HL-60/S4 treated with phorbol 12-myristate 13-acetate at 8.2 ng/mL for 4 days and 3 days (cell line): ENCODE data around the gene DDIT3.

ENCODE experiments used
- in situ Hi-C: fragments of 300-500 bp; cut with MboI; formaldehyde crosslinking; loops from 2 replicates; pipeline ENCODE4 v1.15.0; 2022; ENCODE audit warnings: low sequenced_read_pairs

Gene DDIT3

GRCh38 chr12:57470970-57471656, 49.2 kb downstream of the DDIT3 start:
- in situ Hi-C loops: loop anchor here (25.0 kb wide), 1 partner anchor 384 kb away; the partner anchor contains the start of genes NAB2 and NEMP1

GRCh38 chr12:57470286-57470969, 49.9 kb downstream of the DDIT3 start:
- in situ Hi-C loops: loop anchor here (25.0 kb wide), 1 partner anchor 383 kb away; the partner anchor contains the start of genes NAB2 and NEMP1

- in situ Hi-C loops: loop anchor here (25.0 kb wide), 1 partner anchor 382 kb away; the partner anchor contains the start of genes NAB2 and NEMP1
Measured at GRCh38 chr12:57469296-57470164, 50.8 kb downstream of the DDIT3 start.

- in situ Hi-C loops: loop anchor here (25.0 kb wide), 1 partner anchor 381 kb away; the partner anchor contains the start of genes NAB2 and NEMP1
Measured at GRCh38 chr12:57467915-57468314, 52.4 kb downstream of the DDIT3 start.

- in situ Hi-C loops: loop anchor here (25.0 kb wide), 1 partner anchor 380 kb away; the partner anchor contains the start of genes NAB2 and NEMP1
Measured at GRCh38 chr12:57467212-57467874, 53.0 kb downstream of the DDIT3 start.
